Osteoblast (primary cell): ENCODE data around the gene CSNK1A1. TPM values are rescaled to one million over a fixed set of nuclear protein-coding genes. Genes with fewer than 3 reads are reported as not detected.
A peak's percentile ranks its signal among the peaks of the same experiment; 100 is the strongest.

ENCODE experiments used
- DNase-seq: peaks from one replicate; pipeline ENCODE4 v3.0.0; 2011; ENCODE audit warnings: low spot score, mixed read lengths; ENCODE audit not compliant: insufficient read length; ENCODE audit errors: missing footprints
- H2AFZ ChIP-seq: 2 replicates; pipeline ENCODE4 v1.6.0; 2011; ENCODE audit warnings: mild to moderate bottlenecking, low read length
- H3K27ac ChIP-seq: 2 replicates; pipeline ENCODE4 v1.5.1; 2011; ENCODE audit warnings: mild to moderate bottlenecking, low read depth, low read length, moderate library complexity
- H3K27me3 ChIP-seq: 2 replicates; pipeline ENCODE4 v1.6.0; 2012; ENCODE audit warnings: mild to moderate bottlenecking, control low read depth, inconsistent platforms, low read length, moderate library complexity; ENCODE audit not compliant: insufficient read depth
- H3K36me3 ChIP-seq: 2 replicates; pipeline ENCODE4 v1.5.1; 2011; ENCODE audit warnings: mild to moderate bottlenecking, low read length, control low read depth, moderate library complexity; ENCODE audit not compliant: insufficient read depth
- H3K4me1 ChIP-seq: 2 replicates; pipeline ENCODE4 v1.5.1; 2011; ENCODE audit warnings: mild to moderate bottlenecking, low read length, control low read depth, moderate library complexity; ENCODE audit not compliant: insufficient read depth
- H3K4me2 ChIP-seq: 2 replicates; pipeline ENCODE4 v1.6.0; 2011; ENCODE audit warnings: mild to moderate bottlenecking, low read length; ENCODE audit not compliant: insufficient read depth
- H3K4me3 ChIP-seq: fragments of 200-600 bp; sonication (generic); 3 replicates; pipeline ENCODE4 v1.5.1; 2012; ENCODE audit warnings: mild to moderate bottlenecking, low read length, inconsistent platforms; ENCODE audit not compliant: insufficient read depth
- H3K79me2 ChIP-seq: 2 replicates; pipeline ENCODE4 v1.6.0; 2012; ENCODE audit warnings: mild to moderate bottlenecking, low read length, control low read depth, inconsistent platforms; ENCODE audit not compliant: insufficient read depth
- H3K9me3 ChIP-seq: 2 replicates; pipeline ENCODE4 v1.5.1; 2011; ENCODE audit warnings: low read depth, low read length, control low read depth
- H4K20me1 ChIP-seq: 2 replicates; pipeline ENCODE4 v1.6.0; 2012; ENCODE audit warnings: mild to moderate bottlenecking, low read length, control low read depth; ENCODE audit not compliant: insufficient read depth
- total RNA-seq: library from RNA; depleted of rRNA; stranded (reverse); fragments of >200 nt; gene quantifications from 2 replicates; pipeline ENCODE4 v1.2.3, GENCODE V29; 2012
- TF ChIP-seq, protein P1 (sequence below): IDR thresholded peaks from 2 replicates; pipeline ENCODE4 v1.5.1; 2011; ENCODE audit warnings: mild to moderate bottlenecking, low read depth, low read length, moderate library complexity; ENCODE audit errors: extremely low read depth

The CSNK1A1 gene
- total RNA-seq, 1 donor: 497 TPM

- Histone ChIP-seq H3K9me3 (no peaks in the 10 kb centered on the region), H3K4me2 (peak overlapping the region; percentile 93), H3K27me3 (no peaks in the 10 kb centered on the region), H3K4me1 (peaks cover 8% of the 10 kb centered on the region), H3K4me3 (peak overlapping the region; percentile 76), H3K27ac (no peak overlapping the region), H4K20me1 (no peaks in the 10 kb centered on the region), H2AFZ (peak overlapping the region; percentile 97), H3K79me2 (no peaks in the 10 kb centered on the region), H3K36me3 (no peaks in the 10 kb centered on the region)
- DNase-seq: peak; percentile 31
- TF ChIP-seq, protein P1, sequence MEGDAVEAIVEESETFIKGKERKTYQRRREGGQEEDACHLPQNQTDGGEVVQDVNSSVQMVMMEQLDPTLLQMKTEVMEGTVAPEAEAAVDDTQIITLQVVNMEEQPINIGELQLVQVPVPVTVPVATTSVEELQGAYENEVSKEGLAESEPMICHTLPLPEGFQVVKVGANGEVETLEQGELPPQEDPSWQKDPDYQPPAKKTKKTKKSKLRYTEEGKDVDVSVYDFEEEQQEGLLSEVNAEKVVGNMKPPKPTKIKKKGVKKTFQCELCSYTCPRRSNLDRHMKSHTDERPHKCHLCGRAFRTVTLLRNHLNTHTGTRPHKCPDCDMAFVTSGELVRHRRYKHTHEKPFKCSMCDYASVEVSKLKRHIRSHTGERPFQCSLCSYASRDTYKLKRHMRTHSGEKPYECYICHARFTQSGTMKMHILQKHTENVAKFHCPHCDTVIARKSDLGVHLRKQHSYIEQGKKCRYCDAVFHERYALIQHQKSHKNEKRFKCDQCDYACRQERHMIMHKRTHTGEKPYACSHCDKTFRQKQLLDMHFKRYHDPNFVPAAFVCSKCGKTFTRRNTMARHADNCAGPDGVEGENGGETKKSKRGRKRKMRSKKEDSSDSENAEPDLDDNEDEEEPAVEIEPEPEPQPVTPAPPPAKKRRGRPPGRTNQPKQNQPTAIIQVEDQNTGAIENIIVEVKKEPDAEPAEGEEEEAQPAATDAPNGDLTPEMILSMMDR: no peak
Measured at GRCh38 chr5:149580808-149581191, 29.6 kb upstream of the CSNK1A1 start.

DNA sequence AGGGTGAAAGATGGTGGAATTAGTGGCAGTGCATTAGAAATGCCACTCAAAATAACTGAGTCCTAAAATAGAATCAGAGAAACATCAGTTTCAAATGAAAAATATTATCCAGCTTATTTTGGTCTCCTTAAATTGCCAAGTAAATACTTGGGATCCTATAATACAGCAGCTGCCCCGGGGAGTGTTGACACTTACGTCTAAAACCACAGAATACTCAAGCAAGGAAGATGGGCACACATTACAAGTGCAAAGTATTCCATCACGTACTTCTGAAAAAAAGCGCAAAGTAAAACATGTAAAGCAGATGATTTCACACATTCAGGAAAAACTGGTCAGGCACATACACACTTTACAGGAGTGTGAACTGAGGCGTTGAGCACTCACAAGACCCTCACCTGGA lies 27.7 kb upstream of the CSNK1A1 start:
- Histone ChIP-seq H3K4me3 (no peak overlapping the region), H2AFZ (no peak overlapping the region), H3K4me2 (no peak overlapping the region), H3K36me3 (no peaks in the 10 kb centered on the region), H3K79me2 (no peaks in the 10 kb centered on the region), H4K20me1 (no peaks in the 10 kb centered on the region), H3K4me1 (peaks cover 8% of the 10 kb centered on the region), H3K27me3 (no peaks in the 10 kb centered on the region), H3K9me3 (no peaks in the 10 kb centered on the region), H3K27ac (no peak overlapping the region)
- DNase-seq: no peak
- TF ChIP-seq, protein P1: no peak

- Histone ChIP-seq H4K20me1 (no peaks in the 10 kb centered on the region), H3K4me3 (no peak overlapping the region), H2AFZ (no peak overlapping the region), H3K36me3 (no peaks in the 10 kb centered on the region), H3K27me3 (no peaks in the 10 kb centered on the region), H3K9me3 (no peaks in the 10 kb centered on the region), H3K27ac (no peak overlapping the region), H3K4me2 (no peak overlapping the region), H3K4me1 (peaks cover 4% of the 10 kb centered on the region), H3K79me2 (no peaks in the 10 kb centered on the region)
- no peak for DNase-seq
- TF ChIP-seq, protein P1: no peak
Measured at GRCh38 chr5:149576021-149576420, 24.8 kb upstream of the CSNK1A1 start.

- no peaks in the 10 kb centered on the region for H3K4me1 ChIP-seq
- H3K79me2 ChIP-seq: no peaks in the 10 kb centered on the region
- no peak overlapping the region for H2AFZ ChIP-seq
- no peak for DNase-seq
- no peak overlapping the region for H3K4me2 ChIP-seq
- H3K9me3 ChIP-seq: no peaks in the 10 kb centered on the region
- TF ChIP-seq, protein P1: no peak
- H4K20me1 ChIP-seq: no peaks in the 10 kb centered on the region
- H3K36me3 ChIP-seq: no peaks in the 10 kb centered on the region
- H3K27me3 ChIP-seq: no peaks in the 10 kb centered on the region
- H3K27ac ChIP-seq: no peak overlapping the region
- H3K4me3 ChIP-seq: no peak overlapping the region
Measured at GRCh38 chr5:149575131-149575530, 23.9 kb upstream of the CSNK1A1 start.
